ENCODE data around the gene FOXP1. TPM values are rescaled to one million over a fixed set of nuclear protein-coding genes. Genes with fewer than 3 reads are reported as not detected.

FOXP1 gene
- total and polyA plus RNA-seq, 2 of the 13 experiments (the other 11 are each of a cell fraction or from before 2014, with no cell fraction given): 40.4 to 59.0 TPM

DNA sequence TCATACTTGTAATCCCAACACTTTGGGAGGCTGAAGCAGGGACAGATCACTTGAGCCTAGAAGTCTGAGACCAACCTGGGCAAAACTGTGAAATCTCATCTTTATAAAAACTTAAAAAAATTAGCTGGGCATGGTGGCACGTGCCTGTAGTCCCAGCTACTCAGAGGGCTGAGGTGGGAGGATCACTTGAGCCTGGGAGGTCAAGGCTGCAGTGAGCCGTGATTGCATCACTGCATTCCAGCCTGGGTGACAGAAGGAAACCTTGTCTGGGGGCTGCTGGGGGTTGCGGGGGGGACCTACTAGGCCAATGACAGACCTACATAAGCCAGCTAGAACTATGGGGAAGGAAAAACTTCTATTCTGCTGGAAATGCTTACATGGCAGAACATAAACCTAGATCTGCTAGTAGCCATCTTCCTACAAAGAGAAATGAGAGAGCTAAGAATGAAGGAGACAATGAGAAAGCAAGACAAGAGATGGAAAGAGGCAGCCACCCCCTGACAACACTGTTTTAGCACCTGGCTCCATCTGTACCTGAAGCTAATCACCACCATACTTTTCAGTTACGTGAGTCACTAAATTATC, 23.9 kb downstream of the FOXP1 start (continued):
- TF ChIP-seq SKIL (CRISPR knock-in tag; IDR thresholded peaks at IDR 0.05; ENCODE audit: borderline replicate concordance) (peak; percentile 74), HNRNPH1 (optimal IDR thresholded peaks at IDR 0.05; ENCODE audit: low read depth, low read length) (no peak), DNMT1 (CRISPR knock-in tag; IDR thresholded peaks at IDR 0.05) (no peak), ARNT2 (CRISPR knock-in tag; IDR thresholded peaks at IDR 0.05; ENCODE audit: low read depth) (0 out of 2 replicates have a peak, but pooled peaks have one; percentile 30), POLR2AphosphoS5 (IDR thresholded peaks at IDR 0.05; ENCODE audit: low read depth, low read length) (no peak), GFI1 (CRISPR knock-in tag; IDR thresholded peaks at IDR 0.05; ENCODE audit: borderline replicate concordance) (peak; percentile 65; the same call in 1 of the 2 replicates), MIXL1 (CRISPR knock-in tag; IDR thresholded peaks at IDR 0.05) (no peak), ADNP (CRISPR knock-in tag; IDR thresholded peaks at IDR 0.05) (no peak), MXD3 (CRISPR knock-in tag; IDR thresholded peaks at IDR 0.05) (no peak), ZNF788 (CRISPR knock-in tag; IDR thresholded peaks at IDR 0.05; ENCODE audit: borderline replicate concordance) (no peak), ZNF326 (CRISPR knock-in tag; IDR thresholded peaks at IDR 0.05; ENCODE audit: borderline replicate concordance) (no peak), SRSF9 (IDR thresholded peaks at IDR 0.05; ENCODE audit: borderline replicate concordance, insufficient read depth, low read depth, low read length, poor library complexity, severe bottlenecking) (no peak), TOE1 (CRISPR knock-in tag; IDR thresholded peaks at IDR 0.05) (no peak), ZNF773 (CRISPR knock-in tag; IDR thresholded peaks at IDR 0.05; ENCODE audit: borderline replicate concordance) (no peak), GABPA (IDR thresholded peaks at IDR 0.05; ENCODE audit: low read depth, low read length) (no peak), GABPA (CRISPR knock-in tag; IDR thresholded peaks at IDR 0.05; ENCODE audit: low read depth) (no peak), ZMAT3 (CRISPR knock-in tag; conservative IDR thresholded peaks at IDR 0.05) (no peak), ZSCAN20 (CRISPR knock-in tag; IDR thresholded peaks at IDR 0.05; ENCODE audit: borderline replicate concordance) (no peak), ZNF331 (CRISPR knock-in tag; IDR thresholded peaks at IDR 0.05) (no peak), MEF2D (CRISPR knock-in tag; IDR thresholded peaks at IDR 0.05) (no peak)
- TF ChIP-seq, protein P1, sequence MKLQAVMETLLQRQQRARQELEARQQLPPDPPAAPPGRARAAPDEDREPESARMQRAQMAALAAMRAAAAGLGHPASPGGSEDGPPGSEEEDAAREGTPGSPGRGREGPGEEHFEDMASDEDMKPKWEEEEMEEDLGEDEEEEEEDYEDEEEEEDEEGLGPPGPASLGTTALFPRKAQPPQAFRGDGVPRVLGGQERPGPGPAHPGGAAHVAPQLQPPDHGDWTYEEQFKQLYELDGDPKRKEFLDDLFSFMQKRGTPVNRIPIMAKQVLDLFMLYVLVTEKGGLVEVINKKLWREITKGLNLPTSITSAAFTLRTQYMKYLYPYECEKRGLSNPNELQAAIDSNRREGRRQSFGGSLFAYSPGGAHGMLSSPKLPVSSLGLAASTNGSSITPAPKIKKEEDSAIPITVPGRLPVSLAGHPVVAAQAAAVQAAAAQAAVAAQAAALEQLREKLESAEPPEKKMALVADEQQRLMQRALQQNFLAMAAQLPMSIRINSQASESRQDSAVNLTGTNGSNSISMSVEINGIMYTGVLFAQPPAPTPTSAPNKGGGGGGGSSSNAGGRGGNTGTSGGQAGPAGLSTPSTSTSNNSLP (IDR thresholded peaks at IDR 0.05; ENCODE audit: low read depth, low read length): no peak
- TF ChIP-seq, protein P2, sequence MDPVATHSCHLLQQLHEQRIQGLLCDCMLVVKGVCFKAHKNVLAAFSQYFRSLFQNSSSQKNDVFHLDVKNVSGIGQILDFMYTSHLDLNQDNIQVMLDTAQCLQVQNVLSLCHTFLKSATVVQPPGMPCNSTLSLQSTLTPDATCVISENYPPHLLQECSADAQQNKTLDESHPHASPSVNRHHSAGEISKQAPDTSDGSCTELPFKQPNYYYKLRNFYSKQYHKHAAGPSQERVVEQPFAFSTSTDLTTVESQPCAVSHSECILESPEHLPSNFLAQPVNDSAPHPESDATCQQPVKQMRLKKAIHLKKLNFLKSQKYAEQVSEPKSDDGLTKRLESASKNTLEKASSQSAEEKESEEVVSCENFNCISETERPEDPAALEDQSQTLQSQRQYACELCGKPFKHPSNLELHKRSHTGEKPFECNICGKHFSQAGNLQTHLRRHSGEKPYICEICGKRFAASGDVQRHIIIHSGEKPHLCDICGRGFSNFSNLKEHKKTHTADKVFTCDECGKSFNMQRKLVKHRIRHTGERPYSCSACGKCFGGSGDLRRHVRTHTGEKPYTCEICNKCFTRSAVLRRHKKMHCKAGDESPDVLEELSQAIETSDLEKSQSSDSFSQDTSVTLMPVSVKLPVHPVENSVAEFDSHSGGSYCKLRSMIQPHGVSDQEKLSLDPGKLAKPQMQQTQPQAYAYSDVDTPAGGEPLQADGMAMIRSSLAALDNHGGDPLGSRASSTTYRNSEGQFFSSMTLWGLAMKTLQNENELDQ (CRISPR knock-in tag; IDR thresholded peaks at IDR 0.05; ENCODE audit: borderline replicate concordance): no peak
- TF ChIP-seq, protein P3, sequence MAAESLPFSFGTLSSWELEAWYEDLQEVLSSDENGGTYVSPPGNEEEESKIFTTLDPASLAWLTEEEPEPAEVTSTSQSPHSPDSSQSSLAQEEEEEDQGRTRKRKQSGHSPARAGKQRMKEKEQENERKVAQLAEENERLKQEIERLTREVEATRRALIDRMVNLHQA (CRISPR knock-in tag; IDR thresholded peaks at IDR 0.05): no peak
